Astrocyte of the cerebellum (primary cell): Measurements from ENCODE around the gene DKC1.
A peak's percentile ranks its signal among the peaks of the same experiment; 100 is the strongest.

Experiments used
- DNase-seq: peaks from one replicate; pipeline ENCODE4 v3.0.0-alpha.2; 2011; ENCODE audit warnings: low read depth
- H3K4me3 ChIP-seq: 2 replicates; pipeline ENCODE4 v1.5.1; 2011; ENCODE audit warnings: mild to moderate bottlenecking, low read depth, low read length, moderate library complexity
- in situ Hi-C: cut with HindIII; loops from 2 replicates; pipeline ENCODE4 v1.10.0; 2017; ENCODE audit warnings: low sequenced_read_pairs
- TF ChIP-seq, protein P1 (sequence below): IDR thresholded peaks from 2 replicates; pipeline ENCODE4 v1.5.1; 2012; ENCODE audit warnings: low read length, low read depth, moderate library complexity, mild to moderate bottlenecking; ENCODE audit errors: missing control alignments

DKC1 gene

DNA sequence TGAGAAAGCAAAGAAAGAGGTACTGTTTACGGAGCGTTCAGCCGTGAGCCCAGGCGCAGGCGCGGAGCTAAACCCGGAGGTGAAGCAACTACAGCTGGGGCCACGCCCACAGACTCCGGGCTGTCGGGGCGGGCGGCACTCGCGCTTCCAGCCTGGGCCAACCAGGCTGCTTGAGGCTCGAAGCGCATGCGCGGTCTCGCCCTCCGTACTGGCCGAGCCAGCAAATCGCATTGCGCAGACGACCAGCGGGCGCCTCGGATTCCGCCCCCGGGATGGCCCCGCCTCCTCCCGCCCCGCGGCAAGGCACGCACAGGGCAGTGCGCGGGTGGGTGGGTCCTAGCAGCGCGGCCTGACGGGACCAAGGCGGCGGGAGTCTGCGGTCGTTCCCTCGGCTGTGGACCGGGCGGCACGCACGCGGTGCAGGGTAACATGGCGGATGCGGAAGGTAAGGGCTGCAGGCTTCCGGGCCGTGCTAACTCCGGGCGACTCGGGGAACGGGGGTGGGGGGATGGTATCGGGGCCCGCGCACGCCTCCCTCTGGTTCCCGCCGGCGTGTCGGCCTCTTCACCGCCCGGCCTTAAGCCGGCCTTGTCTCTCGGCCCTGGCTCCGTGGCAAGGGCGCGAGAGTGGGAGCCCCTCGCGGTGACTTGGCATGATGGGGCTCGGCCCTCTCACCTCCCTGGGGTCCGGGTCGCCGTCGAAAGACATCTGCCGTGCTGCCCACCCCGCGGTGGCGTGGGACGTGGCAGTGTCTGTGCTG lies at the start of gene DKC1:
Gene DKC1 (plus strand): TSS at position 328 of the 760 bp plus-strand sequence. CDS start 102 bp downstream, at position 430.
- DNase-seq: peak; percentile 84
- in situ Hi-C loops: no loop called here
- peak within 1 kb of the TSS; percentile 61 for H3K4me3 ChIP-seq

DNA sequence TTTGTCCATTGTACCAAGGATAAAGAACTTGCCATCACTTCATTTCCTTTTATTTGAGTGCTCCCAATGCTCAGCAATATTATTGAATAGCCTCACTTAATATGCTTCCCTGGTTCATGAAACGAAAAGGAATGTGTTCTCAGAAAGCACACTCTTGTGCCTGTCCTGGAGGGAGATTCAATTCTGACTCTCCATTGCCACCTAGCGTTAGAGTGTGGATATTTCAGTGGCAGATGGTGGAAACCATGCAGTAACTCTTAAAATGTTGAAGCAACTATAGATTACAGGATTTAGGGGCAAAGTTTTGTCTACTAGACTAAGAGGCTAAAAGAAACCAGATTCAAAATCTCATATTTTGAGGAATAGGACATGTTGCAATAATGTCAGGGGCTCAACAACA lies 47.7 kb upstream of the DKC1 start:
- H3K4me3 ChIP-seq: no peak overlapping the region
- no peak for DNase-seq
- in situ Hi-C loops: no loop called here
- TF ChIP-seq, protein P1, sequence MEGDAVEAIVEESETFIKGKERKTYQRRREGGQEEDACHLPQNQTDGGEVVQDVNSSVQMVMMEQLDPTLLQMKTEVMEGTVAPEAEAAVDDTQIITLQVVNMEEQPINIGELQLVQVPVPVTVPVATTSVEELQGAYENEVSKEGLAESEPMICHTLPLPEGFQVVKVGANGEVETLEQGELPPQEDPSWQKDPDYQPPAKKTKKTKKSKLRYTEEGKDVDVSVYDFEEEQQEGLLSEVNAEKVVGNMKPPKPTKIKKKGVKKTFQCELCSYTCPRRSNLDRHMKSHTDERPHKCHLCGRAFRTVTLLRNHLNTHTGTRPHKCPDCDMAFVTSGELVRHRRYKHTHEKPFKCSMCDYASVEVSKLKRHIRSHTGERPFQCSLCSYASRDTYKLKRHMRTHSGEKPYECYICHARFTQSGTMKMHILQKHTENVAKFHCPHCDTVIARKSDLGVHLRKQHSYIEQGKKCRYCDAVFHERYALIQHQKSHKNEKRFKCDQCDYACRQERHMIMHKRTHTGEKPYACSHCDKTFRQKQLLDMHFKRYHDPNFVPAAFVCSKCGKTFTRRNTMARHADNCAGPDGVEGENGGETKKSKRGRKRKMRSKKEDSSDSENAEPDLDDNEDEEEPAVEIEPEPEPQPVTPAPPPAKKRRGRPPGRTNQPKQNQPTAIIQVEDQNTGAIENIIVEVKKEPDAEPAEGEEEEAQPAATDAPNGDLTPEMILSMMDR: peak; percentile 76

More for the DNA sequence above, at the start of gene DKC1:
- TF ChIP-seq, protein P1: no peak

DNA sequence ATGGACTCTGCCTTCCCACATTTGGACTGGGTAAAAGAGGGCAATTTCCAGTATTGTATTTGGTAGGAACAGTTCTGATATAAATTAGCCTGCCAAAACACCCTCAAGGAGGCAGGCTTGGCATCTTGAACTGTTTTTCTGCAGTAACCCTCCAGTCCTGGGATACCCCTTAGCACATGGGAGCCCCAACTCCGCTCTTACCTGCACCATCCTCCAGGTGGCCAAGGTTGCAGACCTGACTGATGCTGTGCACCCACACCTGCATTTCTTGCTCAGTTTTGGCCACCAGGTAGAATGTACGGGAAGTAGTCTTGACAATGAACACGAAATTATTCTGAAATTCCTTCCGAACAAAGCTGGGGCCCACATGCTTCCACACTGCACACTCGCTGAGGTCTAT lies 46.8 kb upstream of the DKC1 start:
- in situ Hi-C loops: no loop called here
- H3K4me3 ChIP-seq: no peak overlapping the region
- TF ChIP-seq, protein P1: no peak
- no peak for DNase-seq

- TF ChIP-seq, protein P1: peak; percentile 31
- H3K4me3 ChIP-seq: no peak overlapping the region
These were observed 44.8 kb upstream of the DKC1 start for GRCh38 chrX:154717824-154718223.

DNA sequence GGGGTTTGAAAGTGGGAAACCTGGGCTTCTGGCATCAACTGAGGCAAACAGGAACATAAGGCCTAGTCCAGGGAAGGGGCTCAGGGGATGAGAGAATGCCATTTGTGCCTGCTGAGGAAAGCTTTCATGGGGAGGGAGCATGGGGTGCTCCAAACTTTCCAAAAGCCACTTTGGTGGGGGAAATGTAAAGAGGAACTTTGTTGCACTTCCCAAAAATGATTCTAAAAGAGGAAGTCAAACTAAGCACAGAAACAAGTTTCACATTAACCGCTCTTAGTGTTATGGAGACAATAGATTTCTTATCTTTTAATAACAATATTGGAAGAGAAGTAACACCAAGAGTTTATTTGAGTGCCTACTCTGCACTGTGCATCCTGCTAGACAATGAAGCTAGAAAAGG lies 44.0 kb upstream of the DKC1 start:
- no peak overlapping the region for H3K4me3 ChIP-seq
- in situ Hi-C loops: no loop called here
- TF ChIP-seq, protein P1: no peak
- DNase-seq: no peak

More at GRCh38 chrX:154717824-154718223, 44.8 kb upstream of the DKC1 start:
- peak; percentile 76 for DNase-seq
- in situ Hi-C loops: no loop called here

GRCh38 chrX:154719132-154719675 lies 43.5 kb upstream of the DKC1 start:
- H3K4me3 ChIP-seq: no peak overlapping the region
- DNase-seq: no peak
- in situ Hi-C loops: no loop called here
- TF ChIP-seq, protein P1: no peak
